GM23248 (cell line): ENCODE results near the gene ABCB11.

Source experiments
- EZH2 ChIP-seq: fragments of 200-600 bp; sonication (generic); IDR thresholded peaks from 2 replicates; pipeline ENCODE4 v1.6.1; 2018; ENCODE audit warnings: antibody characterized with exemption, mild to moderate bottlenecking; ENCODE audit not compliant: insufficient read depth, poor library complexity, severe bottlenecking
- EZH2phosphoT487 ChIP-seq: fragments of 200-600 bp; sonication (generic); IDR thresholded peaks from 2 replicates; pipeline ENCODE4 v1.6.1; 2018; ENCODE audit warnings: antibody characterized with exemption, moderate library complexity, mild to moderate bottlenecking, low read depth; ENCODE audit not compliant: insufficient read depth

GRCh38 chr2:169049142-169049541, 18.0 kb upstream of the ABCB11 start:
- no peak for TF ChIP-seq EZH2
- no peak for TF ChIP-seq EZH2phosphoT487
